H9 (cell line): ENCODE measurements around the gene TRPM8. TPM values are rescaled to one million over a fixed set of nuclear protein-coding genes. Genes with fewer than 3 reads are reported as not detected.
"Not testable (repeated sequence)": the region's sequence is repeated elsewhere in the genome, so short reads cannot be mapped to it uniquely, and the experiment has no call there.

Source experiments
- DNase-seq: peaks from one replicate; pipeline ENCODE4 v3.0.0-alpha.2; 2017
- H2AFZ ChIP-seq: one replicate; pipeline ENCODE4 v1.6.1; 2013; ENCODE audit warnings: mild to moderate bottlenecking, low read length, control low read depth, moderate library complexity
- H2AK5ac ChIP-seq: 2 replicates; pipeline ENCODE4 v1.6.1; 2013; ENCODE audit warnings: low read length, control low read depth, mixed read lengths; ENCODE audit not compliant: insufficient read length
- H2BK120ac ChIP-seq: one replicate; pipeline ENCODE4 v1.6.1; 2013; ENCODE audit warnings: low read depth, mild to moderate bottlenecking, low read length, control low read depth, inconsistent platforms; ENCODE audit not compliant: poor library complexity, severe bottlenecking
- H2BK12ac ChIP-seq: 2 replicates; pipeline ENCODE4 v1.6.1; 2013; ENCODE audit warnings: low read length, control low read depth, mixed read lengths, low read depth; ENCODE audit not compliant: insufficient read length
- H2BK15ac ChIP-seq: 2 replicates; pipeline ENCODE4 v1.6.1; 2013; ENCODE audit warnings: low read depth, low read length, control low read depth
- H2BK20ac ChIP-seq: one replicate; pipeline ENCODE4 v1.6.1; 2013; ENCODE audit warnings: low read depth, mild to moderate bottlenecking, low read length, control low read depth, inconsistent platforms; ENCODE audit not compliant: poor library complexity, severe bottlenecking
- H2BK5ac ChIP-seq: 2 replicates; pipeline ENCODE4 v1.6.1; 2013; ENCODE audit warnings: low read length, control low read depth, mixed read lengths; ENCODE audit not compliant: insufficient read length
- H3K14ac ChIP-seq: 2 replicates; pipeline ENCODE4 v1.6.1; 2013; ENCODE audit warnings: low read length, control low read depth; ENCODE audit not compliant: insufficient read depth
- H3K18ac ChIP-seq: 2 replicates; pipeline ENCODE4 v1.6.1; 2013; ENCODE audit warnings: low read depth, mild to moderate bottlenecking, mixed read lengths, low read length, control low read depth; ENCODE audit not compliant: insufficient read length
- H3K23ac ChIP-seq: 2 replicates; pipeline ENCODE4 v1.6.1; 2013; ENCODE audit warnings: low read length, control low read depth, mixed read lengths, low read depth; ENCODE audit not compliant: insufficient read length
- H3K23me2 ChIP-seq: 2 replicates; pipeline ENCODE4 v1.6.1; 2013; ENCODE audit warnings: low read depth, mild to moderate bottlenecking, mixed read lengths, low read length, control low read depth; ENCODE audit not compliant: insufficient read length, poor library complexity, severe bottlenecking
- H3K27ac ChIP-seq: 2 replicates; pipeline ENCODE4 v1.5.1; 2013; ENCODE audit warnings: low read length, control low read depth, mixed read lengths, low read depth; ENCODE audit not compliant: insufficient read length
- H3K27me3 ChIP-seq: 2 replicates; pipeline ENCODE4 v1.6.1; 2013; ENCODE audit warnings: low read length, control low read depth, inconsistent platforms; ENCODE audit not compliant: insufficient read depth
- H3K4ac ChIP-seq: 2 replicates; pipeline ENCODE4 v1.6.1; 2013; ENCODE audit warnings: low read depth, mild to moderate bottlenecking, control low read depth, inconsistent platforms, low read length, moderate library complexity
- H3K4me1 ChIP-seq: 2 replicates; pipeline ENCODE4 v1.6.1; 2013; ENCODE audit warnings: low read length, control low read depth, inconsistent platforms; ENCODE audit not compliant: insufficient read depth
- H3K4me2 ChIP-seq: 2 replicates; pipeline ENCODE4 v1.6.1; 2013; ENCODE audit warnings: low read length, control low read depth, mixed read lengths; ENCODE audit not compliant: insufficient read length, insufficient read depth
- H3K56ac ChIP-seq: 2 replicates; pipeline ENCODE4 v1.6.1; 2013; ENCODE audit warnings: low read depth, mild to moderate bottlenecking, mixed read lengths, low read length, control low read depth; ENCODE audit not compliant: insufficient read length
- H3K79me1 ChIP-seq: 2 replicates; pipeline ENCODE4 v1.6.1; 2013; ENCODE audit warnings: low read depth, mild to moderate bottlenecking, moderate library complexity, low read length, control low read depth, inconsistent platforms; ENCODE audit not compliant: insufficient read depth, poor library complexity, severe bottlenecking
- H3K79me2 ChIP-seq: 2 replicates; pipeline ENCODE4 v1.6.1; 2013; ENCODE audit warnings: low read length, control low read depth, inconsistent platforms; ENCODE audit not compliant: insufficient read depth
- H3K9ac ChIP-seq: 2 replicates; pipeline ENCODE4 v1.6.1; 2013; ENCODE audit warnings: low read length, control low read depth, mixed read lengths; ENCODE audit not compliant: insufficient read length; ENCODE audit errors: extremely low read depth
- H3K9me3 ChIP-seq: one replicate; pipeline ENCODE4 v1.6.1; 2013; ENCODE audit warnings: low read depth, low read length, inconsistent platforms; ENCODE audit not compliant: control insufficient read depth
- H3T11ph ChIP-seq: one replicate; pipeline ENCODE4 v1.6.1; 2013; ENCODE audit warnings: mild to moderate bottlenecking, low read length, control low read depth, inconsistent platforms
- H4K20me1 ChIP-seq: one replicate; pipeline ENCODE4 v1.6.1; 2013; ENCODE audit not compliant: control insufficient read depth, insufficient read length, insufficient read depth
- H4K5ac ChIP-seq: 2 replicates; pipeline ENCODE4 v1.6.1; 2013; ENCODE audit warnings: low read depth, mild to moderate bottlenecking, mixed read lengths, low read length, control low read depth; ENCODE audit not compliant: insufficient read length
- H4K8ac ChIP-seq: replicated peaks from 2 replicates; pipeline ENCODE4 v1.6.1; 2013; ENCODE audit warnings: low read length, control low read depth, mixed read lengths, low read depth; ENCODE audit not compliant: insufficient read length
- H4K91ac ChIP-seq: 2 replicates; pipeline ENCODE4 v1.6.1; 2013; ENCODE audit warnings: low read depth, mild to moderate bottlenecking, moderate library complexity, mixed read lengths, low read length, control low read depth; ENCODE audit not compliant: insufficient read length
- H3K27ac Mint-ChIP-seq, 3 experiments: 2 replicates in 2 of 3; 3 replicates in 1 of 3; pipeline ENCODE4 v1.8.0; 2020 to 2021; ENCODE audit warnings: mixed read lengths in 3 of 3, mild to moderate bottlenecking in 1 of 3, moderate library complexity in 1 of 3
- H3K27me3 Mint-ChIP-seq: 2 replicates; pipeline ENCODE4 v1.8.0; 2021; ENCODE audit warnings: low read depth, mild to moderate bottlenecking, moderate library complexity, mixed read lengths
- H3K36me3 Mint-ChIP-seq, 3 experiments: 2 replicates in 2 of 3; 3 replicates in 1 of 3; pipeline ENCODE4 v1.8.0; 2020 to 2021; ENCODE audit warnings: low read depth in 3 of 3, mixed read lengths in 3 of 3; ENCODE audit not compliant: insufficient read depth in 1 of 3
- H3K4me1 Mint-ChIP-seq, 2 experiments: 2 replicates each; pipeline ENCODE4 v1.8.0; 2020; ENCODE audit warnings: mixed read lengths in 2 of 2
- H3K4me3 Mint-ChIP-seq, 2 experiments: 2 replicates in 1 of 2; 3 replicates in 1 of 2; pipeline ENCODE4 v1.8.0; 2020 to 2021; ENCODE audit warnings: mild to moderate bottlenecking in 2 of 2, mixed read lengths in 2 of 2, moderate library complexity in 1 of 2
- H3K9me3 Mint-ChIP-seq, 2 experiments: 2 replicates in 1 of 2; 3 replicates in 1 of 2; pipeline ENCODE4 v1.8.0; 2020; ENCODE audit warnings: mild to moderate bottlenecking in 2 of 2, mixed read lengths in 2 of 2, moderate library complexity in 1 of 2
- CTCF ChIP-seq: fragments of 200-600 bp; sonication (generic); conservative IDR thresholded peaks from 3 replicates; pipeline ENCODE4 v1.8.0; 2021; ENCODE audit warnings: antibody characterized with exemption, mild to moderate bottlenecking
- WGBS: extraction: QIAGEN DNeasy Blood & Tissue Kit; methylation state at CpG from one replicate; pipeline ENCODE4 v1.1.7; 2013; ENCODE audit warnings: missing lambda C conversion rate, low lambda C conversion rate, mixed read lengths; ENCODE audit not compliant: insufficient read length; ENCODE audit errors: extremely low coverage; 5-methylcytosine and 5-hydroxymethylcytosine counted together
- total RNA-seq: library from RNA; stranded (reverse); gene quantifications from 2 replicates; pipeline ENCODE4 v1.2.1, GENCODE V29; 2021

The TRPM8 gene
- total RNA-seq, 1 experiment from 2014 or later: 0.28 TPM

DNA sequence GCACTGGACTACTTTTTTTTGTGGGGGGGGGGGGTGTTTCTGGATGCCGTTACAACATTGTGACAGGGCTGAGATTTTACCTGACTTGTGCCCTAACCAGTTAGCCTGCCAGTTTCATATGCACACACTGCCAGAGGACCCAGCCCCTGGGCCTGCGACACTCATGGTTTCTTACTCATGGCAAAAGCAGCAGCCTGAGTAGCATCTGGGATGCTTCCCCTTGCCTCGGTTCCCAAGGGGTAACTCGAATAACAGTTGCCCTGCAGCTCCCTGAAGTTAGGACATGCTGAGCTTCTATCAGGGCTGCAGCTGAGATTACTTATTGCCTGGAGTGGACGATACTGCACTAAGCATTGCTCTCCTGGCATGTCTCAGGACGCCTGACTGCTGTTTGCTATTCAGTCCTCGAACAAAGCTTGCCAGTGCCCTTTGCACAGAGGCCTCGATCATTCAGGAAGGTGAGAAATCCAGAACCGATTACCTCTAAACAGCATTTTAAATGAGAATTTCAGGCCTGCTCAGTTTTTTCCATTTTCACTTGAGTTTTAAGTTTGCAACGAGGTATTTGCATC, 47.9 kb downstream of the TRPM8 start:
- no peak overlapping the region for H3K4ac ChIP-seq
- H2AFZ ChIP-seq: no peak overlapping the region
- no peaks in the 10 kb centered on the region for H3K23me2 ChIP-seq
- H3K4me1 ChIP-seq: no peaks in the 10 kb centered on the region
- no peak overlapping the region for H3K4me3 Mint-ChIP-seq
- H3K27me3 Mint-ChIP-seq: no peaks in the 10 kb centered on the region
- TF ChIP-seq CTCF: no peak
- no peak overlapping the region for H3T11ph ChIP-seq
- peaks cover 2 to 4% of the 10 kb centered on the region in 2 experiments; a peak in 1 of 4 replicates for H3K4me1 Mint-ChIP-seq
- H3K36me3 Mint-ChIP-seq: no peaks in the 10 kb centered on the region
- no peaks in the 10 kb centered on the region for H3K9me3 Mint-ChIP-seq
- H3K14ac ChIP-seq: no peak overlapping the region
- no CpG with 5 or more reads among the region's 10 CpGs for WGBS
- no peaks in the 10 kb centered on the region for H3K9me3 ChIP-seq
- H2BK12ac ChIP-seq: no peak overlapping the region
- no peak overlapping the region for H3K9ac ChIP-seq
- H3K27ac Mint-ChIP-seq: no peak overlapping the region
- no peaks in the 10 kb centered on the region for H3K27me3 ChIP-seq
- H3K56ac ChIP-seq: no peak overlapping the region
- no peak overlapping the region for H4K5ac ChIP-seq
- H2BK20ac ChIP-seq: no peak overlapping the region
- H4K20me1 ChIP-seq: no peaks in the 10 kb centered on the region
- no peak overlapping the region for H3K27ac ChIP-seq
- H3K79me2 ChIP-seq: no peaks in the 10 kb centered on the region
- no peak overlapping the region for H3K4me2 ChIP-seq
- no peak overlapping the region for H3K23ac ChIP-seq
- no peak overlapping the region for H2BK5ac ChIP-seq
- no peaks in the 10 kb centered on the region for H3K79me1 ChIP-seq
- no peak overlapping the region for H2BK120ac ChIP-seq
- DNase-seq: no peak
- H4K91ac ChIP-seq: no peak overlapping the region
- no peak overlapping the region for H4K8ac ChIP-seq
- H2AK5ac ChIP-seq: no peak overlapping the region
- no peak overlapping the region for H3K18ac ChIP-seq
- H2BK15ac ChIP-seq: no peak overlapping the region

GRCh38 chr2:233965646-233966045, 48.5 kb downstream of the TRPM8 start:
- H3K27ac ChIP-seq, H2AFZ ChIP-seq, DNase-seq, H3K36me3 Mint-ChIP-seq, H3K4me1 Mint-ChIP-seq, H4K8ac ChIP-seq, H3K27me3 ChIP-seq, H2BK120ac ChIP-seq, H3K4me2 ChIP-seq, H3K9ac ChIP-seq, H3K79me2 ChIP-seq, H2AK5ac ChIP-seq, H4K20me1 ChIP-seq, H3T11ph ChIP-seq, H4K5ac ChIP-seq, H3K23me2 ChIP-seq, H3K4me3 Mint-ChIP-seq, H3K4ac ChIP-seq, H3K56ac ChIP-seq, H3K23ac ChIP-seq, H3K79me1 ChIP-seq, H2BK5ac ChIP-seq, H3K14ac ChIP-seq, H3K27me3 Mint-ChIP-seq, H3K9me3 ChIP-seq, H3K9me3 Mint-ChIP-seq, H3K18ac ChIP-seq, H4K91ac ChIP-seq, H2BK12ac ChIP-seq, H3K4me1 ChIP-seq, H2BK20ac ChIP-seq, H3K27ac Mint-ChIP-seq, H2BK15ac ChIP-seq: not testable (repeated sequence)
- WGBS: no CpG with 5 or more reads among the region's 7 CpGs
